IMR-90 (cell line): ENCODE results near the gene AGBL1. TPM values are rescaled to one million over a fixed set of nuclear protein-coding genes. Genes with fewer than 3 reads are reported as not detected.

Experiments used
- ATAC-seq: fragments of 200-7000 bp; cut with Tn5 transposase; 2 replicates; pipeline ENCODE4 v1.9.1; 2020; ENCODE audit warnings: low read depth, mild to moderate bottlenecking, moderate library complexity
- BruUV-seq: library from RNA; stranded (reverse); fragments of 400-500 nt; replicated peaks from 2 replicates; lab custom pipeline; 2021; lab: Mats Ljungman, UMichigan
- CTCF ChIA-PET: fragments of 300-600 bp; formaldehyde crosslinking; extraction: SDS; loops from one replicate; lab custom pipeline; 2021; ENCODE audit warnings: antibody characterized with exemption; lab: Yijun Ruan, JAX
- POLR2A ChIA-PET: fragments of 300-600 bp; sonication (Branson Sonifier 250); formaldehyde crosslinking; loops from one replicate; lab custom pipeline; 2022; ENCODE audit warnings: antibody characterized with exemption; ENCODE audit not compliant: unreplicated experiment; lab: Charles Lee
- DNase-seq: peaks from one replicate; pipeline ENCODE4 v3.0.0; 2013
- H2AFZ ChIP-seq: replicated peaks from 2 replicates; pipeline ENCODE3; 2013; ENCODE audit warnings: low read length, mild to moderate bottlenecking; ENCODE audit not compliant: poor library complexity
- H2AK5ac ChIP-seq: 2 replicates; pipeline ENCODE4 v1.6.1; 2013; ENCODE audit warnings: low read depth, low read length, inconsistent platforms
- H2AK9ac ChIP-seq: replicated peaks from 2 replicates; pipeline ENCODE3; 2013; ENCODE audit warnings: mild to moderate bottlenecking, low read depth, low read length, moderate library complexity; ENCODE audit not compliant: poor library complexity
- H2BK120ac ChIP-seq: 2 replicates; pipeline ENCODE4 v1.6.1; 2013; ENCODE audit warnings: low read depth, low read length, inconsistent platforms
- H2BK15ac ChIP-seq: 3 replicates; pipeline ENCODE4 v1.6.1; 2013; ENCODE audit warnings: low read depth, low read length, inconsistent platforms
- H2BK20ac ChIP-seq: 2 replicates; pipeline ENCODE4 v1.6.1; 2013; ENCODE audit warnings: low read depth, mild to moderate bottlenecking, inconsistent platforms, low read length, moderate library complexity
- H2BK5ac ChIP-seq: 2 replicates; pipeline ENCODE4 v1.6.1; 2013; ENCODE audit warnings: mild to moderate bottlenecking, low read depth, low read length, inconsistent platforms; ENCODE audit not compliant: poor library complexity, severe bottlenecking
- H3K14ac ChIP-seq: replicated peaks from 2 replicates; pipeline ENCODE4 v1.6.1; 2013; ENCODE audit warnings: low read depth, low read length, inconsistent platforms
- H3K18ac ChIP-seq: 2 replicates; pipeline ENCODE4 v1.6.1; 2013; ENCODE audit warnings: low read depth, low read length, control low read depth
- H3K23ac ChIP-seq: 2 replicates; pipeline ENCODE4 v1.6.1; 2013; ENCODE audit warnings: low read depth, low read length, inconsistent platforms
- H3K27ac ChIP-seq: 2 replicates; pipeline ENCODE4 v1.5.1; 2013; ENCODE audit warnings: mild to moderate bottlenecking, control low read depth, low read length; ENCODE audit not compliant: insufficient read depth
- H3K27me3 ChIP-seq: 2 replicates; pipeline ENCODE4 v1.6.1; 2013; ENCODE audit warnings: low read length; ENCODE audit not compliant: control insufficient read depth, insufficient read depth
- H3K36me3 ChIP-seq: 2 replicates; pipeline ENCODE4 v1.6.1; 2013; ENCODE audit warnings: low read length, mixed read lengths; ENCODE audit not compliant: control insufficient read depth, insufficient read depth
- H3K4ac ChIP-seq: 2 replicates; pipeline ENCODE4 v1.6.1; 2013; ENCODE audit warnings: low read depth, low read length, inconsistent platforms
- H3K4me1 ChIP-seq: 2 replicates; pipeline ENCODE4 v1.6.1; 2013; ENCODE audit warnings: low read length, mixed read lengths; ENCODE audit not compliant: control insufficient read depth, insufficient read depth
- H3K4me2 ChIP-seq: 2 replicates; pipeline ENCODE4 v1.6.1; 2013; ENCODE audit warnings: low read depth, mild to moderate bottlenecking, control low read depth, low read length, moderate library complexity
- H3K4me3 ChIP-seq: 2 replicates; pipeline ENCODE4 v1.5.1; 2013; ENCODE audit warnings: low read depth, mild to moderate bottlenecking, control low read depth, low read length, moderate library complexity; ENCODE audit not compliant: insufficient read depth
- H3K56ac ChIP-seq: 2 replicates; pipeline ENCODE4 v1.6.1; 2013; ENCODE audit warnings: low read length, inconsistent platforms; ENCODE audit not compliant: insufficient read depth; ENCODE audit errors: extremely low read depth
- H3K79me1 ChIP-seq, 2 experiments: 2 replicates each; pipeline ENCODE4 v1.6.1; 2013; ENCODE audit warnings: low read length in 2 of 2, inconsistent platforms in 1 of 2, low read depth in 1 of 2
- H3K9ac ChIP-seq: 2 replicates; pipeline ENCODE4 v1.6.1; 2013; ENCODE audit warnings: low read depth, low read length, control low read depth
- H3K9me1 ChIP-seq: 2 replicates; pipeline ENCODE4 v1.6.1; 2013; ENCODE audit warnings: low read length, inconsistent platforms; ENCODE audit not compliant: insufficient read depth
- H3K9me3 ChIP-seq: 2 replicates; pipeline ENCODE4 v1.6.1; 2013; ENCODE audit warnings: low read length; ENCODE audit not compliant: control insufficient read depth, insufficient read depth
- H4K20me1 ChIP-seq: 2 replicates; pipeline ENCODE4 v1.6.1; 2013; ENCODE audit warnings: low read length, inconsistent platforms; ENCODE audit not compliant: insufficient read depth
- H4K5ac ChIP-seq: 2 replicates; pipeline ENCODE4 v1.6.1; 2013; ENCODE audit warnings: mild to moderate bottlenecking, low read depth, low read length, control low read depth
- H4K8ac ChIP-seq, 2 experiments: 2 replicates each; pipeline ENCODE4 v1.6.1; 2013; ENCODE audit warnings: low read depth in 2 of 2, low read length in 2 of 2, control low read depth in 1 of 2, inconsistent platforms in 1 of 2
- H4K91ac ChIP-seq: 2 replicates; pipeline ENCODE4 v1.6.1; 2013; ENCODE audit warnings: low read depth, low read length, inconsistent platforms; ENCODE audit not compliant: insufficient read depth
- CHD1 ChIP-seq: IDR thresholded peaks from 2 replicates; pipeline ENCODE4 v1.6.1; 2012; ENCODE audit warnings: low read depth, low read length, improper control_type of control experiment
- CTCF ChIP-seq: conservative IDR thresholded peaks from 2 replicates; pipeline ENCODE4 v1.5.1; 2012; ENCODE audit warnings: mild to moderate bottlenecking, low read depth, low read length, improper control_type of control experiment
- MXI1 ChIP-seq: IDR thresholded peaks from 2 replicates; pipeline ENCODE4 v1.6.1; 2012; ENCODE audit warnings: low read depth, mild to moderate bottlenecking, low read length, moderate library complexity, borderline replicate concordance
- NFE2L2 ChIP-seq: fragments of 150-350 bp; IDR thresholded peaks from 2 replicates; pipeline ENCODE4 v1.6.1; 2016; ENCODE audit warnings: low read depth, mild to moderate bottlenecking, low read length
- RAD21 ChIP-seq: IDR thresholded peaks from 2 replicates; pipeline ENCODE4 v1.6.1; 2012; ENCODE audit warnings: low read length, improper control_type of control experiment
- RCOR1 ChIP-seq: IDR thresholded peaks from 2 replicates; pipeline ENCODE4 v1.6.1; 2012; ENCODE audit warnings: mild to moderate bottlenecking, low read length, improper control_type of control experiment; ENCODE audit not compliant: insufficient replicate concordance
- SMC3 ChIP-seq: fragments of 150-350 bp; IDR thresholded peaks from 2 replicates; pipeline ENCODE4 v1.6.1; 2016; ENCODE audit warnings: low read depth, mild to moderate bottlenecking, antibody characterized with exemption, low read length, moderate library complexity
- WGBS, 2 experiments: methylation state at CpG; one replicate each; pipeline versions ENCODE4 v1.1.5 to v1.1.7; 2013; ENCODE audit warnings: missing lambda C conversion rate in 2 of 2; ENCODE audit not compliant: insufficient read length in 1 of 2; ENCODE audit errors: extremely low coverage in 2 of 2; 5-methylcytosine and 5-hydroxymethylcytosine counted together
- dilution Hi-C: fragments of 300-500 bp; cut with HindIII; formaldehyde crosslinking; loops from one replicate; pipeline ENCODE4 v1.14.3; 2018; ENCODE audit warnings: low sequenced_read_pairs; ENCODE audit not compliant: unreplicated experiment
- in situ Hi-C: fragments of 300-500 bp; cut with MboI; formaldehyde crosslinking; loops from 3 replicates; pipeline ENCODE4 v1.14.3; 2019; ENCODE audit warnings: low sequenced_read_pairs, inconsistent platforms, mixed read lengths
- intact Hi-C: fragments of 100-400 bp; cut with micrococcal nuclease; formaldehyde crosslinking; loops from 2 replicates; pipeline ENCODE4 v1.10.0; 2022
- polyA plus RNA-seq, 3 experiments: library from polyadenylated mRNA; depleted of rRNA; stranded (reverse); fragments of >200 nt; gene quantifications; 2 replicates each; pipeline ENCODE4 v1.2.3, GENCODE V29; 2012; ENCODE audit warnings: low replicate concordance in 1 of 3
- total RNA-seq: library from RNA; depleted of rRNA; stranded (reverse); fragments of >200 nt; gene quantifications from 2 replicates; pipeline ENCODE4 v1.2.3, GENCODE V29; 2012
- TF ChIP-seq, protein P1 (sequence below): fragments of 150-350 bp; IDR thresholded peaks from 2 replicates; pipeline ENCODE4 v1.6.1; 2016; ENCODE audit warnings: low read depth, mild to moderate bottlenecking, low read length, moderate library complexity, borderline replicate concordance
- TF ChIP-seq, protein P2 (sequence below): fragments of 150-350 bp; IDR thresholded peaks from 2 replicates; pipeline ENCODE4 v1.6.1; 2017; ENCODE audit warnings: mild to moderate bottlenecking, antibody characterized with exemption, low read length, low read depth

Gene AGBL1
- total and polyA plus RNA-seq, 2 of the 4 experiments (the other 2 are of a cell fraction), result not detected

DNA sequence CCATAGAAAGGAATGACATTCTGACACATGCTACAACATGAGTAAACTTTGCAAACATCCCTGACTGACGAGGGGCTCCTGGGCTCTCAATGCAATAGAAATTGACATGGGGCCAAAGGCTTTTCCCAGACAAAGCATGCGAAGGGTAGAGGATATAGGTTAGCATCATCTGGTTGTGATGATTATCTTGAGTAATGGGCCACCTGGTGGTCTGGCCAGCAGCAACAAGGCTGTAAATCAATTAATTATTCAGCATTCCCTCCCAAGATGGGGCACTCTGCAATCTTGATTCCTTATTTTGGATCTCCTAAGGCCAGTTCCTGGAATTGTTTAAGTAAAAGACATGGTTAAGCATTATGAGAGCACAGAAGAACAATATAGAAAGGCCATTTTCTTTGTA, 99.2 kb downstream of the AGBL1 start:
- no peak overlapping the region for H4K8ac ChIP-seq
- no peak overlapping the region for H3K18ac ChIP-seq
- intact Hi-C loops (no loop called here), dilution Hi-C loops (no loop called here), in situ Hi-C loops (no loop called here)
- H3K4me3 ChIP-seq, result no peak overlapping the region
- no peak overlapping the region for H3K4ac ChIP-seq
- no peak overlapping the region for H2BK15ac ChIP-seq
- ATAC-seq (no peak), DNase-seq (no peak)
- WGBS, 2 experiments, result no CpG with 5 or more reads among the region's 2 CpGs
- no peak overlapping the region for H3K14ac ChIP-seq
- no peak overlapping the region for H3K27ac ChIP-seq
- no peak overlapping the region for H4K5ac ChIP-seq
- H2BK5ac ChIP-seq, result no peak overlapping the region
- no peaks in the 10 kb centered on the region for H3K4me1 ChIP-seq
- H3K23ac ChIP-seq, result no peak overlapping the region
- H3K79me1 ChIP-seq, result no peaks in the 10 kb centered on the region
- no peak overlapping the region for H2AK9ac ChIP-seq
- POLR2A ChIA-PET, result no interaction called here
- H3K36me3 ChIP-seq, result no peaks in the 10 kb centered on the region
- no peaks in the 10 kb centered on the region for H3K9me1 ChIP-seq
- no peak overlapping the region for H3K9ac ChIP-seq
- TF ChIP-seq, protein P1, sequence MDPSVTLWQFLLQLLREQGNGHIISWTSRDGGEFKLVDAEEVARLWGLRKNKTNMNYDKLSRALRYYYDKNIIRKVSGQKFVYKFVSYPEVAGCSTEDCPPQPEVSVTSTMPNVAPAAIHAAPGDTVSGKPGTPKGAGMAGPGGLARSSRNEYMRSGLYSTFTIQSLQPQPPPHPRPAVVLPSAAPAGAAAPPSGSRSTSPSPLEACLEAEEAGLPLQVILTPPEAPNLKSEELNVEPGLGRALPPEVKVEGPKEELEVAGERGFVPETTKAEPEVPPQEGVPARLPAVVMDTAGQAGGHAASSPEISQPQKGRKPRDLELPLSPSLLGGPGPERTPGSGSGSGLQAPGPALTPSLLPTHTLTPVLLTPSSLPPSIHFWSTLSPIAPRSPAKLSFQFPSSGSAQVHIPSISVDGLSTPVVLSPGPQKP, result no peak
- no peak for TF ChIP-seq NFE2L2
- no peak for TF ChIP-seq MXI1
- TF ChIP-seq CHD1, result no peak
- no peak for TF ChIP-seq CTCF
- no peak for TF ChIP-seq RCOR1
- no peak for TF ChIP-seq RAD21
- TF ChIP-seq SMC3, result no peak
- TF ChIP-seq, protein P2, sequence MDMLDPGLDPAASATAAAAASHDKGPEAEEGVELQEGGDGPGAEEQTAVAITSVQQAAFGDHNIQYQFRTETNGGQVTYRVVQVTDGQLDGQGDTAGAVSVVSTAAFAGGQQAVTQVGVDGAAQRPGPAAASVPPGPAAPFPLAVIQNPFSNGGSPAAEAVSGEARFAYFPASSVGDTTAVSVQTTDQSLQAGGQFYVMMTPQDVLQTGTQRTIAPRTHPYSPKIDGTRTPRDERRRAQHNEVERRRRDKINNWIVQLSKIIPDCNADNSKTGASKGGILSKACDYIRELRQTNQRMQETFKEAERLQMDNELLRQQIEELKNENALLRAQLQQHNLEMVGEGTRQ, result no peak
- no peak overlapping the region for H2AFZ ChIP-seq
- no peak overlapping the region for H4K91ac ChIP-seq
- H3K4me2 ChIP-seq, result no peak overlapping the region
- H3K56ac ChIP-seq, result no peak overlapping the region
- H3K9me3 ChIP-seq, result peaks cover 10% of the 10 kb centered on the region
- no peak overlapping the region for H2BK120ac ChIP-seq
- H2BK20ac ChIP-seq, result no peak overlapping the region
- CTCF ChIA-PET, result no interaction called here
- no peak overlapping the region for H2AK5ac ChIP-seq
- no TSS peak for BruUV-seq
- H4K20me1 ChIP-seq, result no peaks in the 10 kb centered on the region
- no peaks in the 10 kb centered on the region for H3K27me3 ChIP-seq
